GM10248 (cell line): ENCODE measurements around the gene RBBP8.

Source experiments
- CTCF ChIA-PET: fragments of 300-600 bp; sonication (Branson Sonifier 250); formaldehyde crosslinking; extraction: SDS; loops from one replicate; lab custom pipeline; 2021; ENCODE audit warnings: antibody characterized with exemption; lab: Yijun Ruan, JAX
- POLR2A ChIA-PET: fragments of 350-650 bp; sonication (Branson Sonifier 250); formaldehyde crosslinking; extraction: SDS; loops from one replicate; lab custom pipeline; 2020; ENCODE audit warnings: antibody characterized with exemption; lab: Yijun Ruan, JAX
- DNase-seq: peaks from one replicate; pipeline ENCODE4 v3.0.0; 2012; ENCODE audit errors: extremely low spot score
- TF ChIP-seq, protein P1 (sequence below): IDR thresholded peaks from 2 replicates; pipeline ENCODE4 v1.5.1; 2012; ENCODE audit warnings: mild to moderate bottlenecking, low read depth; ENCODE audit errors: extremely low read depth, missing control alignments, control extremely low read depth

RBBP8 gene

GRCh38 chr18:22964116-22964515, 31.0 kb downstream of the RBBP8 start:
- POLR2A ChIA-PET = no interaction called here
- DNase-seq = no peak
- CTCF ChIA-PET = interaction anchor here (1.0 to 1.3 kb wide), 2 partner anchors 21 kb away, joined by 3 read pairs; no protein-coding TSS in a partner anchor
- TF ChIP-seq, protein P1, sequence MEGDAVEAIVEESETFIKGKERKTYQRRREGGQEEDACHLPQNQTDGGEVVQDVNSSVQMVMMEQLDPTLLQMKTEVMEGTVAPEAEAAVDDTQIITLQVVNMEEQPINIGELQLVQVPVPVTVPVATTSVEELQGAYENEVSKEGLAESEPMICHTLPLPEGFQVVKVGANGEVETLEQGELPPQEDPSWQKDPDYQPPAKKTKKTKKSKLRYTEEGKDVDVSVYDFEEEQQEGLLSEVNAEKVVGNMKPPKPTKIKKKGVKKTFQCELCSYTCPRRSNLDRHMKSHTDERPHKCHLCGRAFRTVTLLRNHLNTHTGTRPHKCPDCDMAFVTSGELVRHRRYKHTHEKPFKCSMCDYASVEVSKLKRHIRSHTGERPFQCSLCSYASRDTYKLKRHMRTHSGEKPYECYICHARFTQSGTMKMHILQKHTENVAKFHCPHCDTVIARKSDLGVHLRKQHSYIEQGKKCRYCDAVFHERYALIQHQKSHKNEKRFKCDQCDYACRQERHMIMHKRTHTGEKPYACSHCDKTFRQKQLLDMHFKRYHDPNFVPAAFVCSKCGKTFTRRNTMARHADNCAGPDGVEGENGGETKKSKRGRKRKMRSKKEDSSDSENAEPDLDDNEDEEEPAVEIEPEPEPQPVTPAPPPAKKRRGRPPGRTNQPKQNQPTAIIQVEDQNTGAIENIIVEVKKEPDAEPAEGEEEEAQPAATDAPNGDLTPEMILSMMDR = no peak

- TF ChIP-seq, protein P1 = no peak
- POLR2A ChIA-PET = no interaction called here
- CTCF ChIA-PET = interaction anchor here (1.0 to 2.1 kb wide), 3 partner anchors 14 to 34 kb away, joined by 3 to 7 read pairs (median 3); no protein-coding TSS in a partner anchor
- no peak for DNase-seq
These were observed 31.6 kb downstream of the RBBP8 start for GRCh38 chr18:22964722-22965121.

- ChIA-PET POLR2A (no interaction called here), CTCF (interaction anchor here (1.0 to 2.1 kb wide), 3 partner anchors 8 to 10 kb away, joined by 3 to 4 read pairs (median 3); no protein-coding TSS in a partner anchor)
- TF ChIP-seq, protein P1 = no peak
- no peak for DNase-seq
These were observed 37.9 kb downstream of the RBBP8 start for GRCh38 chr18:22971038-22971437.

DNA sequence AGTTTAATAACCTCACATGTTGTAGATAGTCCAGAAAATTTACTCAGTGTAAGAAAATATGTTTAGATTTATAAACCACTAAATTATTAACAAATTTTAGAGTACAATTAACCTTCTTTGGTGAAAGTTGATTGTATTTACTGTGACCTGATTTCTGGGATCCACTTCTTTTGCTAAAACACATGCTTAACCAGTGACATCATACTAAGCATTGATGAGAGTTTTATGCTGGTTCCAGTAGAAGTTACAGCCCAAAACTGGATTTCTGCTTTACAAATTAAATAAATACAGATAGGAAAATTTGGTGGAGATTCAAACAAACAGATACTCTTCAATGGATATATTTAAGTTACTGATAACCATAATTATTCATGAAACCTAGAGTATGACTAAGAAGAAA, 40.9 kb downstream of the RBBP8 start:
- ChIA-PET POLR2A (no interaction called here), CTCF (no interaction called here)
- DNase-seq = no peak
- TF ChIP-seq, protein P1 = no peak

GRCh38 chr18:22974707-22975106, 41.6 kb downstream of the RBBP8 start:
- ChIA-PET CTCF (interaction anchor here (1.3 to 1.7 kb wide), 2 partner anchors 14 to 25 kb away, joined by 3 to 9 read pairs; no protein-coding TSS in a partner anchor), POLR2A (no interaction called here)
- TF ChIP-seq, protein P1 = no peak
- DNase-seq = no peak

DNA sequence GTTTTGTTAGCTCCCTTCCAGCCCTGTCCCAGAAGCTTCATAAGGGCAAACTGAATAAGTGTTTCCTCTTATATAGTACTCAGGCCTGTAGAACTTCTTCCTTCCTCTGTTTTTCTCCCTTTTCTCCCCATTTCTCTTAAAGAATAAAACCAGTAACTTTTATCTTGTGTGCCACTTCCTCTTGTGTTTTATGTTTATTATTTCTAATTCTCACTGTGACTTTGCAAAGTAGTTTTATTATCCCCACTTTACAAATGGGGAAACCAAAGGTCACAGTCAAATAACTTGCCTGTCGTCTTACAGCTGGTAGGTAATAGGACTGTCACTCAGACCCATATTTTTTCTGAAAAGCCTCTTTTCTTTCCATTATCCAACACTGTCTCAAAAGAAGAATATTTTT, 42.4 kb downstream of the RBBP8 start:
- CTCF ChIA-PET = interaction anchor here (1.0 to 1.7 kb wide), 3 partner anchors 15 to 26 kb away, joined by 3 to 9 read pairs (median 3); no protein-coding TSS in a partner anchor
- DNase-seq = no peak
- POLR2A ChIA-PET = no interaction called here
- TF ChIP-seq, protein P1 = no peak
